ENCODE data around the gene CYP2B6. TPM values are rescaled to one million over a fixed set of nuclear protein-coding genes. Genes with fewer than 3 reads are reported as not detected.
"Not testable (repeated sequence)": the region's sequence is repeated elsewhere in the genome, so short reads cannot be mapped to it uniquely, and the experiment has no call there.

The CYP2B6 gene
- total and polyA plus RNA-seq, 2 experiments from 2014 or later, result 3.9 to 8.4 TPM

- not testable (repeated sequence) for H3K27me3 Mint-ChIP-seq (ENCODE audit: insufficient read depth, low read depth, poor library complexity); H3F3A ChIP-seq (replicated peaks; ENCODE audit: low read depth); H3K9me2 ChIP-seq (ENCODE audit: insufficient read depth); H3K4me1 ChIP-seq (ENCODE audit: insufficient read depth); H3K27me3 ChIP-seq (ENCODE audit: insufficient read depth); H3K4me1 Mint-ChIP-seq; H4K20me1 ChIP-seq (replicated peaks; ENCODE audit: insufficient read depth); H3K27ac ChIP-seq (ENCODE audit: low read depth); ATAC-seq; DNase-seq (ENCODE audit: low spot score); H3K36me3 ChIP-seq (ENCODE audit: insufficient read depth); H3K4me2 ChIP-seq; H3K27ac Mint-ChIP-seq; H3K4me3 Mint-ChIP-seq; H3K4me3 ChIP-seq; H2AFZ ChIP-seq; H3K79me2 ChIP-seq (replicated peaks; ENCODE audit: insufficient read depth)
- peaks cover 31% of the 10 kb centered on the region for H3K9me3 Mint-ChIP-seq
- peaks cover 15% of the 10 kb centered on the region for H3K36me3 Mint-ChIP-seq (ENCODE audit: low read depth)
Measured at GRCh38 chr19:40965351-40965750, 25.7 kb upstream of the CYP2B6 start.

GRCh38 chr19:40966591-40966990 lies 24.5 kb upstream of the CYP2B6 start:
- H3K36me3 ChIP-seq (ENCODE audit: insufficient read depth); H3K4me3 Mint-ChIP-seq; H2AFZ ChIP-seq; H4K20me1 ChIP-seq (replicated peaks; ENCODE audit: insufficient read depth); H3K4me3 ChIP-seq; H3K4me1 ChIP-seq (ENCODE audit: insufficient read depth); H3K27me3 ChIP-seq (ENCODE audit: insufficient read depth); H3K9me2 ChIP-seq (ENCODE audit: insufficient read depth); H3K27ac Mint-ChIP-seq; H3K4me1 Mint-ChIP-seq; DNase-seq (ENCODE audit: low spot score); ATAC-seq; H3F3A ChIP-seq (replicated peaks; ENCODE audit: low read depth); H3K79me2 ChIP-seq (replicated peaks; ENCODE audit: insufficient read depth); H3K27me3 Mint-ChIP-seq (ENCODE audit: insufficient read depth, low read depth, poor library complexity); H3K27ac ChIP-seq (ENCODE audit: low read depth); H3K4me2 ChIP-seq: not testable (repeated sequence)
- peaks cover 18% of the 10 kb centered on the region for H3K36me3 Mint-ChIP-seq (ENCODE audit: low read depth)
- peaks cover 37% of the 10 kb centered on the region for H3K9me3 Mint-ChIP-seq

- not testable (repeated sequence) for ATAC-seq; H3K4me2 ChIP-seq; H3K9me2 ChIP-seq (ENCODE audit: insufficient read depth); H3K27me3 ChIP-seq (ENCODE audit: insufficient read depth); H3K4me3 Mint-ChIP-seq; H3K36me3 ChIP-seq (ENCODE audit: insufficient read depth); H3F3A ChIP-seq (replicated peaks; ENCODE audit: low read depth); H3K4me1 Mint-ChIP-seq; H3K27ac ChIP-seq (ENCODE audit: low read depth); H3K27me3 Mint-ChIP-seq (ENCODE audit: insufficient read depth, low read depth, poor library complexity); H2AFZ ChIP-seq; DNase-seq (ENCODE audit: low spot score); H3K79me2 ChIP-seq (replicated peaks; ENCODE audit: insufficient read depth); H3K4me1 ChIP-seq (ENCODE audit: insufficient read depth); H3K27ac Mint-ChIP-seq; H4K20me1 ChIP-seq (replicated peaks; ENCODE audit: insufficient read depth); H3K4me3 ChIP-seq
- Mint-ChIP-seq H3K9me3 (peaks cover 48% of the 10 kb centered on the region), H3K36me3 (ENCODE audit: low read depth) (peaks cover 25% of the 10 kb centered on the region)
Measured at GRCh38 chr19:40968065-40968464, 23.0 kb upstream of the CYP2B6 start.

- H3K27me3 ChIP-seq (ENCODE audit: insufficient read depth); H3K27me3 Mint-ChIP-seq (ENCODE audit: insufficient read depth, low read depth, poor library complexity); H3K4me1 Mint-ChIP-seq; H3K79me2 ChIP-seq (replicated peaks; ENCODE audit: insufficient read depth); H3K4me2 ChIP-seq; H3K27ac Mint-ChIP-seq; H3K4me1 ChIP-seq (ENCODE audit: insufficient read depth); H3K36me3 ChIP-seq (ENCODE audit: insufficient read depth); H3K27ac ChIP-seq (ENCODE audit: low read depth); H3F3A ChIP-seq (replicated peaks; ENCODE audit: low read depth); DNase-seq (ENCODE audit: low spot score); H4K20me1 ChIP-seq (replicated peaks; ENCODE audit: insufficient read depth); H3K4me3 ChIP-seq; H3K4me3 Mint-ChIP-seq; ATAC-seq; H3K9me2 ChIP-seq (ENCODE audit: insufficient read depth); H2AFZ ChIP-seq: not testable (repeated sequence)
- H3K9me3 Mint-ChIP-seq, result peaks cover 41% of the 10 kb centered on the region
- peaks cover 19% of the 10 kb centered on the region for H3K36me3 Mint-ChIP-seq (ENCODE audit: low read depth)
Measured at GRCh38 chr19:40969721-40970120, 21.4 kb upstream of the CYP2B6 start.

- H3K36me3 ChIP-seq (ENCODE audit: insufficient read depth); H3K79me2 ChIP-seq (replicated peaks; ENCODE audit: insufficient read depth); H3K4me1 Mint-ChIP-seq; H3K27ac ChIP-seq (ENCODE audit: low read depth); H4K20me1 ChIP-seq (replicated peaks; ENCODE audit: insufficient read depth); H3K27me3 Mint-ChIP-seq (ENCODE audit: insufficient read depth, low read depth, poor library complexity); H3K27me3 ChIP-seq (ENCODE audit: insufficient read depth); H3K27ac Mint-ChIP-seq; H3K4me2 ChIP-seq; H3K4me3 Mint-ChIP-seq; ATAC-seq; H3K4me1 ChIP-seq (ENCODE audit: insufficient read depth); DNase-seq (ENCODE audit: low spot score); H2AFZ ChIP-seq; H3K9me2 ChIP-seq (ENCODE audit: insufficient read depth); H3K4me3 ChIP-seq; H3F3A ChIP-seq (replicated peaks; ENCODE audit: low read depth): not testable (repeated sequence)
- Mint-ChIP-seq H3K36me3 (ENCODE audit: low read depth) (peaks cover 19% of the 10 kb centered on the region), H3K9me3 (peaks cover 40% of the 10 kb centered on the region)
Measured at GRCh38 chr19:40970396-40971345, 20.4 kb upstream of the CYP2B6 start.
